NK-92 (cell line): ENCODE measurements around the gene RFX1.
A peak's percentile ranks its signal among the peaks of the same experiment; 100 is the strongest.
"Not testable (repeated sequence)": the region's sequence is repeated elsewhere in the genome, so short reads cannot be mapped to it uniquely, and the experiment has no call there.

Experiments
- DNase-seq: peaks from one replicate; lab custom pipeline; 2025; ENCODE audit not compliant: unreplicated experiment; lab: John Stamatoyannopoulos, UW

RFX1 gene

DNA sequence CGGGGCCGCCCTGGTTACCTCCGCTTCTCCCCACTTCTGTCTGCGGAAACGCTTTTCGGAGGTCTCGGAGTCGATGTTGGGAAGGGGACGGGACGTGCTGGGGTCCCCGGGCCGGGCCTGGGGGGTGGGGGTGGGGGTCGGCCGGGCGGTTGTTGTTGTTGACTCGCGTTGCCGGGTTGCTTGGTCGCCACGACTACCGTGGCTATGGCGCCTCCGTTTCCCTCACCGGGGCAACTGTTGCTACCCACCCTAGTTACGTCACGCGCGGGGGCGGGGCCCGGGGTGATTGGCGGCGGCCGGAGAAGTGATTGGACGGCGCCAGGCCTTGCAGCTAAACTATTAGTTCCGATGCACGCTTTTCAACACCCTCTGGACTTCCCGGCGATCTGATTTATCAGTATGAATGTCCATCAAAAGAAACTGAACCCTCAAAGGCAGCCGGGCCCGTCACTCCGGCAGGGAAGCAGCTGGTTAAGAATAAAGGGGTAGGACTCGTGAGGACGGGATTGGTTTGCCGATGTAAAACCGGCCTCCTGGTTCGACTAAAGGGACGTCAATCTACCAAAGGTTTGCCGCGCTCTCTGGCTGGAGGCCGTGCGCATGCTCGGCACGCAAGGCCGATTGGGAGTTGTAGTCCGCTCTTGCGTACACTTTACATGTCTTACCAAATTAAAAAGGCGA lies at the start of gene RFX1:
RFX1 (minus strand) TSS at position 236 of the 681 bp plus-strand sequence. CDS start 12,477 bp downstream, outside the sequence.
- DNase-seq: peak; percentile 93

DNA sequence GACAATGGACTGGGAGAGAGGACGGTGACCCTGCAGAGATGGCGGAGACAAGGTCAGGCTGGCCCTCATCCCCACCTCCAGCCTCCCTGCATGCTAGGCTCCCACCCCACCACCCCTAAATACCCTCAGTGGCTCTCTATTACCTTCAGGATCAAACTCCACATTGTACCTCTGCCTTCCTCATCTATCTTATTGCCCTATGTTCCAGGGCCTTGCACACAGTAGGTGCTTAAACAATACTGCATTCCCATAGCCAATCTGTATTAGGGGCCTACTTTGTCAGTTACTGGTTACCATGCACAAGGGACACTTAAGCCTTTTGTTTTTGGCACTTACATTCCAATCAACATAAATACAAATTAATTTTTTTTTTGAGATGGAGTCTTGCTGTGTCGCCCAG lies 49.3 kb upstream of the RFX1 start:
- DNase-seq: no peak

DNA sequence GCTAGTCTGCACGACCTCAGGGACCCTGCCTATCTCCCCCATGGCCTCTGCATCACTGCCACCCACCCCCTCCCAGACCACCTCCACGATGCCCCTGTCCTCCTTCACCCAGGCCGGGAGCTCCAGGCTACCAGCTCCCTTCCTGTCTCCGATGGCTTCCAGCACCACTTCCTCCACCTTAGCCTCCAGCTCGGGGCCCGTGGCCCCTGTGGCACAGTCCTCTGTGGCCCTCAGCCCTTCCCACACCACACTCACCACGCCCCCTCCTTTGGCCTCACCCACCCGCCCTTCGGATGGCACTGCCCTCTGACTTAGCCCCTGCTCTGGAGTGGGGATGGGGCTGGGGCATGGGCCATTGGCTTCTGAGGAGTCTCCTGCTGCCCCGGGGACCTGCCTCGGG lies 48.6 kb upstream of the RFX1 start:
- no peak for DNase-seq

- no peak for DNase-seq
Measured at GRCh38 chr19:14054099-14054498, 48.0 kb upstream of the RFX1 start.

DNA sequence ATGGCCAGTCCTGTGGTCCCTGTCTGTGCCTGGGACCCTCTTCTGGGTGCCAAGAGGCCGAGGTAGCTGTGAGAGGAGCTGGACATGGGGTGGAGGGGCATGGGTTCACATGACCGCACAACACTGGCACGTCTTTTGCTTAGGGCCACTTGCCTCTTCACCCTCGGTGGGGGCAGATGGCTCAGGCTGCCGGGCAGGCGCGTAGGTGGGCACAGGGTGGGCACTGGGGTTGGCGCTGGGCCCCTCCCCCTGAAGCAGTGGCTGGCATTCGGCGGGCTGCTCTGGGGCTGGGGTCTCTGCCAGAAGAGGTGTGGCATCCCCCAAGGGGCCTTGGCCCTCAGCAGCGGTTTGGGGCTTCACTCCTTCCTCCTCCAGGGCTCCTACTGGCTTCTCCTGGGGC lies 47.4 kb upstream of the RFX1 start:
- no peak for DNase-seq

DNA sequence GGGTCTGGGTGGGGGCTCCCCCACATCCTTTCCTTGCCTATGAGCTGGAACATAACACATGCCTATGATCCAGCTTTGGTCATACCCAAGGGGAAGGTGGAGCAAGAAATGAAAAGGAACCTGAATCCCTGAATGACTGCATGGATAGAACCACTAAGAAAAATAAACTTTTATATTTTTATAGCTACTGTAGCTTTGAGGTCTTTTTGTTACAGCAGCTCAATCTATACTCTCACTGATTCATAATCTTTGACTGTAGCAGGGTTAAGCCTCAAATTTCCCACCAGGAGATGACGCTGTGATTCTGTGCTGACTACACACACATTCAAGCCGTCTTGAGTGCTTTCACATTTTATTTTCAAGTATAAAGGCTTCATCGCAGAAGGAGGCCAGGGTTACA lies 46.9 kb upstream of the RFX1 start:
- DNase-seq: no peak

GRCh38 chr19:14052470-14052869 lies 46.4 kb upstream of the RFX1 start:
- no peak for DNase-seq

- no peak for DNase-seq
Measured at GRCh38 chr19:14051980-14052379, 45.9 kb upstream of the RFX1 start.

DNA sequence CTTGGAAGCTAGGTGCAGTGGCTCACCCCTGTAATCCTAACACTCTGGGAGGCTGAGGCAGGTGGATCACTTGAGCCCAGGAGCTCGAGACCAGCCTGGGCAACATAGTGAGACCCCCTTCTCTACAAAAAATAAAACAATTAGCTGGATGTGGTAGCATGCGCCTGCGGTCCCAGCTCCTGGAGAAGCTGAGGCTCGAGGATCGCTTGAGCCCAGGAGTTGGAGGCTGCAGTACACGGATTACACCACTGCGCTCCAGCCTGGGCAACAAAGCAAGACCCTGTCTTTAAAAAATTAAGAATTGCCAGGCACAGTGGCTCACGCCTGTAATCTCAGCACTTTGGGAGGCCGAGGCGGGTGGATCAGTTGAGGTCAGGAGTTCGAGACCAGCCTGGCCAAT lies 44.8 kb upstream of the RFX1 start:
- not testable (repeated sequence) for DNase-seq

- no peak for DNase-seq
Measured at GRCh38 chr19:14050512-14050911, 44.4 kb upstream of the RFX1 start.

DNA sequence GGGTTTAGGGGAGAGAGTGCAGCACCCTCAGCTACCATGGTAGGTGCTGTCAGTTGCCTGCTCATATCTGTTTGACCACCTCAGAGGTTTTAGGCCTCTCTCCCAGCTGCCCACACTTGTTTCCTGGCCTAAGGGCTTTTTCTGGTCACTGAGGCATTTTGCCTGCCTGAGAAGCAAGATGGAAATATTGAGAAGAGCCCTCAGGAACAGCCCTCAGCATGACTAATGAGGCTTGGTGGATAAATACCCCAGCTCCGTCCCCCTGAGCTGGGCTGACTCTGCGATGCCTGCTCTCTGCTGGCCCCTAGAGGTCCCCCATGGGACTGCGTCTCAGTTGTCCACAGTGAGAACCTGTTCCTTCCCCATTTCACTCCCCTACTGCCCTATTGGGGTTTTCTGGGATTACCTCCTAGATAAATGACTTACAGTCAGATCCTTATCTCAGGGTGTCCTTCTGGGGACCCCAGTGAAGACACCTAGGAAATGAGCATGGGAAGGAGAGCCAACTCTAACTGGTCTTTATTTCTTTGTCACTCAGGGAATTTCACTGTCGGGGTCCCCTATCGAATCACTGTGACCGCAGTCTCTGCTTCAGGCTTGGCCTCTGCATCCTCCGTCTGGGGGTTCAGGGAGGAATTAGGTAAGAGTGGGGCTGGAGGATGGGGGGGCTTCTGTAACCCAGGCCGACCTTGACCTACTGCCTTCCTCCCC lies 42.5 kb upstream of the RFX1 start:
- DNase-seq: no peak

- DNase-seq: not testable (repeated sequence)
Measured at GRCh38 chr19:14047866-14048265, 41.7 kb upstream of the RFX1 start.

GRCh38 chr19:14042659-14043608 lies 36.8 kb upstream of the RFX1 start:
- not testable (repeated sequence) for DNase-seq

DNA sequence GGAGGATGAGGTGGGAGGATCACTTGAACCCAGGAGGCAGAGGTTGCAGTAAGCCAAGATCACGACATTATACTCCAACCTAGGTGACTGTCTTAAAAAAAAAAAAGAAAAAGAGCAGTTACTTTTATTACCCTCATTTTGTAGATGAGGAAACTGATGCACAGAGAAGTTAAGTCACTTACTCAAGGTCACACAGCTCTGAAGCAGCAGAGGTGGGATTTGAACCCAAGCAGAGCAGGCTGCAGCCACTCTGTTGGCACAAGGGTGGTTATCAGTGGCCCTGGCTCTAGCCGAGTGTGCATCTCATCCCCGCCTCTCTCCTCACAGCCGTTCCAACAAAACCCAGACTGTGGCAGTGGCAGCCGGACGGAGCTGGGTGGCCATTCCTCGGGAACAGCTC lies 33.1 kb upstream of the RFX1 start:
- DNase-seq: no peak

DNA sequence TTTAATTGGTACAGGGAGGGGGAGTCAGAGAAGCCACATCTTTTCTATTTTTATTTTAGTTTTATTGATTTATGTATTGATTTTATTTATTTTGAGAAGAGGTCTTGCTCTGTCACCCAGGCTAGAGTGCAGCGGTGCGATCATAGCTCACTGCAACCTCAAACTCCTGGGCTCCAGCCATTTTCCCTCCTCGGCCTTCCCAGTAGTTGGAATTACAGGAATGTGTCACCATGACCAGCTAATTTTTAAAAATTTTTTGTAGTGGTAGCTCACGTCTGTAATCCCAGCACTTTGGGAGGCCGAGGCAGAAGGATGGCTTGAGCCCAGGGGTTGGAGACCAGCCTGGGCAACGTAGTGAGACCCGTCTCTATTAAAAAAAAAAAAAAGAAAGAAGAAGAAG lies 29.6 kb upstream of the RFX1 start:
- no peak for DNase-seq

GRCh38 chr19:14035159-14035558 lies 29.0 kb upstream of the RFX1 start:
- not testable (repeated sequence) for DNase-seq

GRCh38 chr19:14033946-14034345 lies 27.8 kb upstream of the RFX1 start:
- no peak for DNase-seq

DNA sequence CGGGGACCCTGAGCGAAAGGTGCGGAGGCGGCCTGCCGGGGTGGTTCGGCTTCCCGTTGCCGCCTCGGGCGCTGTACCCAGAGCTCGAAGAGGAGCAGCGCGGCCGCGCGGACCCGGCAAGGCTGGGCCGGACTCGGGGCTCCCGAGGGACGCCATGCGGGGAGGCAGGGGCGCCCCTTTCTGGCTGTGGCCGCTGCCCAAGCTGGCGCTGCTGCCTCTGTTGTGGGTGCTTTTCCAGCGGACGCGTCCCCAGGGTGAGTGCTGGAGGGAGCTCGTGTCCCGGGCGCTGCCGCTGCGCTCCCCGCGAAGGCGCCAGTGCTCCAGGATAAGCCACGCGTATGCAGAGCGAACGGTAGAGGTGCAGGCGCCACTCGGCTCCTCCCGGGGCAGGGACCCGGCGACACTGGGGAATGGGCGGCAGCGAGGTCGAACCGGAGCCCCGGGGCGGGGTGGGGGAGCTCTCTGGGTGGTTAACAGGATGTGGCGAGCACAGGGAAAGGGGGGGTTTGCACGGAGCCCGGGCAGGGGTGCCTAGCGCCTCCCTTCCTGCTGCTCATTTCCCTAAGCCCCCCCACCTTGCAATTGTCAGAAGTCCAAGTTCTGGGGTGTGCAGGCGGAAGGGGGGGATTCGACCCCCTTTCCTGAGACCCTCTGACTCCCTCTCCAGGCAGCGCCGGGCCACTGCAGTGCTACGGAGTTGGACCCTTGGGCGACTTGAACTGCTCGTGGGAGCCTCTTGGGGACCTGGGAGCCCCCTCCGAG lies 25.8 kb upstream of the RFX1 start, which contains the start of gene IL27RA:
IL27RA (plus strand) TSS at position 44 of the 762 bp plus-strand sequence; CDS start at position 155, 111 bp downstream.
- no peak for DNase-seq

DNA sequence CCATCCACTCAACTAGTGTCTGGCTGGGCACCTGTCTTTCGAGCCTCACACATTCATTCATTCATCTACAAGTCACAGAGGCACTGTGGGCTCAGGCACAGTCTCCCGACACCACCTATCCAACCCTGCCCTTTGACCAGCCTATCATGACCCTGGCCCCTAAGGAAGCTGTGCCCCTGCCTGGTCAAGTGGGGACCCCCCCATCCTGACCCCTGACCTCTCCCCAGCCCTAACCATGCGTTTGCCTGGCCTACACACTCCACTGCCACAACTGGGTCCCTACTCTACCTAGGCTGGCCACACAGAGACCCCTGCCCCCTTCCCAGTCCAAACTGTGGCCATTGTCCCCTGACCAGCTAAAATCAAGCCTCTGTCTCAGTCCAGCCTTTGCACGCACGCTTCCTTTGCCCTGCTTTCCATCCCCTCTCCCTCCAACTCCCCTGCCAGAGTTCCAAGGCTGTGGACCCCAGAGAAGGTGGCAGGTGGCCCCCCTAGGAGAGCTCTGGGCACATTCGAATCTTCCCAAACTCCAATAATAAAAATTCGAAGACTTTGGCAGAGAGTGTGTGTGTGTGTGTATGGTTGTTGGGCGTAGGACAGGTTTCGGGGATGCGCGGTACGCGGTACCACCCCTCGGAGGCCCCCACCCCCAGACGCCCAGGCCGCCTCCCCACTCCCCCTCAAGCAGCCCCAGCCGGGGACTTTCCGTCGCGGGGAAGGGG lies 25.0 kb upstream of the RFX1 start:
- DNase-seq: no peak

GRCh38 chr19:14028901-14029300 lies 22.8 kb upstream of the RFX1 start:
- DNase-seq: no peak
